CD4-positive, alpha-beta T cell (primary cell): ENCODE results near the gene PDE10A. TPM values are rescaled to one million over a fixed set of nuclear protein-coding genes. Genes with fewer than 3 reads are reported as not detected.

Source experiments
- ATAC-seq: fragments of 200-7000 bp; cut with Tn5 transposase; one replicate; pipeline ENCODE4 v1.10.0; 2022; ENCODE audit warnings: mild to moderate bottlenecking; ENCODE audit not compliant: poor library complexity
- CTCF ChIA-PET: fragments of 350-600 bp; sonication (Branson Sonifier 250); formaldehyde crosslinking; loops from one replicate; lab custom pipeline; 2021; ENCODE audit warnings: antibody characterized with exemption, inconsistent platforms; lab: Charles Lee
- POLR2A ChIA-PET: fragments of 350-600 bp; sonication (Branson Sonifier 250); formaldehyde crosslinking; loops from one replicate; lab custom pipeline; 2021; ENCODE audit warnings: antibody characterized with exemption, inconsistent platforms; lab: Charles Lee
- DNase-seq, 14 experiments: peaks; one replicate each; pipeline ENCODE4 v3.0.0-alpha.2; 2013 to 2020; ENCODE audit warnings: mixed read lengths in 2 of 14
- H3K27ac ChIP-seq, 2 donors: one replicate each; pipeline versions ENCODE4 v1.5.1 to v1.7.0; 2013; ENCODE audit warnings: low read length in 2 of 2, low read depth in 1 of 2, mild to moderate bottlenecking in 1 of 2
- H3K27me3 ChIP-seq, 2 experiments: 1 replicate in 1 of 2; 2 replicates in 1 of 2; pipeline versions ENCODE4 v1.6.1 to v1.7.0; 2013; ENCODE audit warnings: low read length in 2 of 2, control low read depth in 1 of 2, mild to moderate bottlenecking in 1 of 2, moderate library complexity in 1 of 2; ENCODE audit not compliant: insufficient read depth in 2 of 2, control insufficient read depth in 1 of 2
- H3K36me3 ChIP-seq: one replicate; pipeline ENCODE4 v1.6.1; 2013; ENCODE audit warnings: low read length, control low read depth; ENCODE audit not compliant: insufficient read depth
- H3K4me1 ChIP-seq: one replicate; pipeline ENCODE4 v1.6.1; 2013; ENCODE audit warnings: low read length, control low read depth; ENCODE audit not compliant: insufficient read depth
- H3K4me3 ChIP-seq: one replicate; pipeline ENCODE4 v1.5.1; 2013; ENCODE audit warnings: mild to moderate bottlenecking, low read length, moderate library complexity
- H3K9me3 ChIP-seq, 2 experiments: 1 replicate in 1 of 2; 2 replicates in 1 of 2; pipeline versions ENCODE4 v1.6.1 to v1.7.0; 2013; ENCODE audit warnings: low read length in 2 of 2, mild to moderate bottlenecking in 2 of 2, control low read depth in 1 of 2, moderate library complexity in 1 of 2; ENCODE audit not compliant: control insufficient read depth in 1 of 2, insufficient read depth in 1 of 2
- H3K27ac Mint-ChIP-seq: one replicate; pipeline ENCODE4 v1.8.0; 2020; ENCODE audit warnings: mixed read lengths
- H3K27me3 Mint-ChIP-seq: one replicate; pipeline ENCODE4 v1.8.0; 2021; ENCODE audit warnings: mixed read lengths
- H3K36me3 Mint-ChIP-seq: one replicate; pipeline ENCODE4 v1.8.0; 2021; ENCODE audit warnings: low read depth, mixed read lengths
- H3K4me1 Mint-ChIP-seq: one replicate; pipeline ENCODE4 v1.8.0; 2021; ENCODE audit warnings: low read depth, mixed read lengths
- H3K4me3 Mint-ChIP-seq: one replicate; pipeline ENCODE4 v1.8.0; 2020; ENCODE audit warnings: mild to moderate bottlenecking, mixed read lengths
- H3K9me3 Mint-ChIP-seq: one replicate; pipeline ENCODE4 v1.8.0; 2020; ENCODE audit warnings: mixed read lengths
- CTCF ChIP-seq: fragments of 200-600 bp; IDR thresholded peaks from one replicate; pipeline ENCODE4 v1.8.0; 2022; ENCODE audit warnings: antibody characterized with exemption, mild to moderate bottlenecking
- intact Hi-C, 2 experiments: fragments of 100-400 bp; cut with DNase I in 1 of 2; cut with micrococcal nuclease in 1 of 2; formaldehyde crosslinking; loops; one replicate each; pipeline versions ENCODE4 v1.15.1 to v1.9.0; 2023 to 2025; cut with DNase I, micrococcal nuclease
- total RNA-seq, 174 experiments: library from RNA in 2 of 174; stranded (reverse) in 2 of 174; gene quantifications; one replicate each; pipeline ENCODE4 v1.2.3 and lab custom pipeline; 2021 to 2026

Gene PDE10A
- total RNA-seq, 2 experiments from 2014 or later = not detected

- Histone ChIP-seq H3K27ac (no peak overlapping the region), H3K4me1 (no peaks in the 10 kb centered on the region), H3K9me3 (peaks cover 0 to 19% of the 10 kb centered on the region in 2 experiments), H3K27me3 (peaks cover 30 to 58% of the 10 kb centered on the region in 2 experiments), H3K36me3 (no peaks in the 10 kb centered on the region), H3K4me3 (no peak overlapping the region)
- Mint-ChIP-seq H3K36me3 (no peaks in the 10 kb centered on the region), H3K27me3 (peaks cover 47% of the 10 kb centered on the region), H3K4me3 (no peak overlapping the region), H3K27ac (no peak overlapping the region), H3K4me1 (peaks cover 5% of the 10 kb centered on the region), H3K9me3 (no peaks in the 10 kb centered on the region)
- intact Hi-C loops = no loop called here
- TF ChIP-seq CTCF = no peak
- ChIA-PET CTCF (no interaction called here), POLR2A (no interaction called here)
- ATAC-seq (no peak), DNase-seq (no peak)
These were observed 315 bp upstream of the PDE10A start for GRCh38 chr6:165663377-165663735.

- CTCF ChIA-PET = no interaction called here
- Histone ChIP-seq H3K27ac (no peak overlapping the region), H3K27me3 (peaks cover 30 to 58% of the 10 kb centered on the region in 2 experiments), H3K9me3 (peaks cover 0 to 19% of the 10 kb centered on the region in 2 experiments), H3K36me3 (no peaks in the 10 kb centered on the region), H3K4me1 (no peaks in the 10 kb centered on the region), H3K4me3 (no peak overlapping the region)
- Mint-ChIP-seq H3K36me3 (no peaks in the 10 kb centered on the region), H3K4me1 (peaks cover 5% of the 10 kb centered on the region), H3K4me3 (no peak overlapping the region), H3K9me3 (no peaks in the 10 kb centered on the region), H3K27ac (no peak overlapping the region), H3K27me3 (peaks cover 53% of the 10 kb centered on the region)
- intact Hi-C loops = no loop called here
- no peak for TF ChIP-seq CTCF
- POLR2A ChIA-PET = no interaction called here
- no peak for DNase-seq
- no peak for ATAC-seq
These were observed 846 bp downstream of the PDE10A start for GRCh38 chr6:165662041-165662748.

- H3K4me1 Mint-ChIP-seq = peaks cover 5% of the 10 kb centered on the region
- DNase-seq (no peak), ATAC-seq (no peak)
- no peak for TF ChIP-seq CTCF
- H3K4me3 Mint-ChIP-seq = no peak overlapping the region
- H3K9me3 ChIP-seq = peaks cover 0 to 19% of the 10 kb centered on the region in 2 experiments
- H3K27ac ChIP-seq = no peak overlapping the region
- POLR2A ChIA-PET = no interaction called here
- no peaks in the 10 kb centered on the region for H3K36me3 Mint-ChIP-seq
- CTCF ChIA-PET = no interaction called here
- no peak overlapping the region for H3K27ac Mint-ChIP-seq
- H3K36me3 ChIP-seq = no peaks in the 10 kb centered on the region
- intact Hi-C loops = no loop called here
- no peak overlapping the region for H3K4me3 ChIP-seq
- peaks cover 49% of the 10 kb centered on the region for H3K27me3 Mint-ChIP-seq
- H3K4me1 ChIP-seq = no peaks in the 10 kb centered on the region
- no peaks in the 10 kb centered on the region for H3K9me3 Mint-ChIP-seq
- peaks cover 30 to 58% of the 10 kb centered on the region in 2 experiments for H3K27me3 ChIP-seq
These were observed 1.4 kb downstream of the PDE10A start for GRCh38 chr6:165661664-165662025.
